HG03280 (cell line): ENCODE data around the gene EEF2.
A peak's percentile ranks its signal among the peaks of the same experiment; 100 is the strongest.
"Not testable (repeated sequence)": the region's sequence is repeated elsewhere in the genome, so short reads cannot be mapped to it uniquely, and the experiment has no call there.

Experiments used
- ATAC-seq: cut with Tn5 transposase; IDR thresholded peaks from one replicate; pipeline ENCODE4 v1.9.1; 2021; ENCODE audit warnings: mild to moderate bottlenecking, moderate library complexity; ENCODE audit not compliant: unreplicated experiment

EEF2 gene

GRCh38 chr19:3970808-3971598 lies 14.3 kb downstream of the EEF2 start, which contains the start of gene DAPK3:
DAPK3 (minus strand) TSS chr19:3971099; CDS start chr19:3969735, 1,364 bp downstream.
- peak; percentile 91 for ATAC-seq

- ATAC-seq: no peak
Observed at GRCh38 chr19:3970313-3970807, 14.9 kb downstream of the EEF2 start.

GRCh38 chr19:3969435-3970312 lies 15.6 kb downstream of the EEF2 start:
- ATAC-seq: no peak

DNA sequence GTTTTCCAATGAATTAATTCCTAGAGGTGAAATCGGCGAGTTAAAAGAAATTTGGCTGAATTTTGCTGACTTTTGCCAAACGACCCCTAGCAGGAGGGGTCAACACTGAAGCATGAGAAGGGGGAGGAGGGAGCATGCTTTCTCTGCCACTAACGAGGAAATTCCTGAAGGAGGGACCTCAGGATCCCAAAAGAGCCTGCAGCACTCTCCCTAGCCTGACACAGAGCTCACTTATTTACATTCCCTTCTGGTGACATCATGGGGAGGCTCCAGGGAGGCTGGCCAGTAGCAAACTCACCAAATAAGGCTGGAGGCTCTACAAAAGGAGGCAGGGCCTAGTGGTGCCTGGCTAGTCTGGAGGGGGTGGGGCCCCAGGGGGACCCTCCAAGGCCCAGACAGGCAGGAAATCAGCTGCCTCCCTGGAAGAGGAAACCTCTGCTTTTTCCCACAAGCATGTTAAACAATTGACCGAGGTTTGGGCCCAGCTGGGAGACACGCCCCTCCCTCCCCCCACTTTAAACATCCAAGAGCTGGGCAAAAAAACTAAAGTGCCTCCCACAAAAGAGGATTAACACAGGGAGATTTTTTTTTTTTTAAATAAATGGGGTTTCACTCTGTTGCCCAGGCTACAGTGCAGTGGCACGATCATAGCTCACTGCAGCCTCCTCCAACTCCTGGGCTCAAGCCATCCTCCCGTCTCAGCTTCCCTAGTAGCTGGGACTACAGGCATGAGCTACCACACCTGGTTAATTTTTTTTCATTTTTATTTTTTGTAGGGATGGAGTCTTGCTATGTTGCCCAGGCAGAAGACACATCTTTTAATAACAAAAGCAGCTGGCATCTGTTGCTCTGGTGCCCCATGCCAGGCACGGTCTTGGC lies 16.5 kb downstream of the EEF2 start:
- no peak for ATAC-seq

- ATAC-seq: not testable (repeated sequence)
Observed at GRCh38 chr19:3967983-3968382, 17.3 kb downstream of the EEF2 start.

GRCh38 chr19:3966051-3967017 lies 18.9 kb downstream of the EEF2 start:
- no peak for ATAC-seq

DNA sequence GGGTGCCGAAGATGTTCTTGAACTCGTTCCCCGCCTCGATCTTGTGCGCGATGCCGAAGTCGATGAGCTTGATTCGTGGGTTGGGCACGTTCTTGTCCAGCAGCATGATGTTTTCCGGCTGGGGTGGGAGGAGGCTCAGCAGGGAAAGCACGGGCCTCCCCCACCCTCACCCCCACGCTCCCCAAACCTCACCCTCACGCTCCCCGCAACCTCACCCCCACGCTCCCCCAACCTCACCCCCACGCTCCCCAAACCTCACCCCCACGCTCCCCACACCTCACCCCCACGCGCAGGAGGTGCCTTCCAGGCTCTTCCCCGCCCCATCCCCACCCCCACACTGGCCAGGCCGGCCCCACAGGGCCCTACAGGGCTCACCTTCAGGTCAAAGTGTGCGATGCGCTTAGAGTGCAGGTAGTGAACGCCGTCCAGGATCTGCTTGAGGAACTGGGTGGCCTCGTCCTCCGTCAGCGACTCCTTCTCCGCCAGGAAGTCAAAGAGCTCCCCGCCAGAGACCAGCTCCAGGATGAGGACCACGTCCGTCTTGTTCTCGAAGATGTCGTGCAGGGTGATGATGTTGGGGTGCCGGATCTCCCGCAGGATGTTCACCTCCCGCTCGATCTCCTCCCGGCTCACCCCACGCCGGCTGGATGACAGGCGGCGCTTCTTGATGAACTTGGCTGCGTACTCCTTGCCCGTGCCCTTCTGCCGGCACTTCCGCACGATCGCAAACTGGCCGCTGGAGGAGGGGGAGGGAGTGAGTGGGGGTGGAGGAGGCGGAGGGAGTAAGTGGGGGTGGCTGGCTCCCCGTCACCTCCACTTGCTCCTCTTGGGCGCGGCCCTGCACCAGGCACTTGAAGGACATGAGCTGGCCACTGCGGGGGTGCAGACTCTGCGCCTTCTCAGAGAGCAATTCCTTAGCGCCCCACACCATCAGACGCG lies 20.7 kb downstream of the EEF2 start:
- no peak for ATAC-seq

- ATAC-seq: no peak
Observed at GRCh38 chr19:3963458-3964255, 21.6 kb downstream of the EEF2 start.

- no peak for ATAC-seq
Observed at GRCh38 chr19:3961007-3961406, 24.3 kb downstream of the EEF2 start.

GRCh38 chr19:3959766-3960131 lies 25.5 kb downstream of the EEF2 start:
- ATAC-seq: no peak

DNA sequence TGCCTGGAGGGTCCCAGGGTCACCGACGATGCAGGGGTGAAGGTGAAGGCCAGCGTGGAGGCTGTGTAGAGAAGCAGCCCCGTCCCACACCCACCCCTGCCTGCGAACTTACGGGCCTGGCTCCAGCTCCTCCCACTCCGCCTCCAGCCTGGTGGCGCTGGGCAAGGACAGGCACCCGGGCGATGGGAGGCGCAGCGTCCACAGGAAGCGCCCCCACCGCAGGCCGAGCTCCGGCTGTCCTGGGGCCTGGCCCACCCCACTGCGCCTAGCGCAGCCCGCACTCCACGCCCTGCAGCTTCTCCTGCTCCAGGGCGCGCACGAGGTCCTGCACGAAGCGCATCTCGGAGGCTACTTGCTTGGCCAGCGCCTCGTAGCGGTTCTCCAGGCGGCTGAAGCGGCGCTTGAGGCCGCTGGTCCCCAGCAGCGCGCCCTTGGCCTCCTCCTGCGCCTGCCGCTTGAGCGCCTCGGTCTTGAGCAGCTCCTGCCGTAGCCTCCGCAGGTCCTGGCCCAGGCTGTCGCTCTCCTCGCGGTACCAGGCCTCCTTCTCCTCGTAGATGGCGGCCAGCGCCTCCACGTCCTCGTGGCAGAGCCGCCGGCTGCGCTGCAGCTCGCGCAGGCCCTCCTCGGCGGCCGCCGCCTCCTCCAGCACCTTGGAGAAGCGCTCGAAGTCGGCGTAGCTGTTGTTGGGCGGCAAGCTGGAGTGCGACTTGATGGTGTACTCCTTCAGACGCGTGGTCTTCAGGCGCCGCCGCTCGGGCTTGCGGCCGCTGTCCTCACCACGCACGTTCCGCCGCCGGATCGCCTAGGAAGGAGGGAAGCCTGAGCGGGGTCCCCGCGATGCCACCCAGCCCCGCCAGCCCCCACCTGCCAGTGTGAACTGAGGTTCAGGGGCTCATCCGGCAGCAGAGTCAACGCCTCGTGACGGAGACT lies 26.2 kb downstream of the EEF2 start:
- no peak for ATAC-seq

DNA sequence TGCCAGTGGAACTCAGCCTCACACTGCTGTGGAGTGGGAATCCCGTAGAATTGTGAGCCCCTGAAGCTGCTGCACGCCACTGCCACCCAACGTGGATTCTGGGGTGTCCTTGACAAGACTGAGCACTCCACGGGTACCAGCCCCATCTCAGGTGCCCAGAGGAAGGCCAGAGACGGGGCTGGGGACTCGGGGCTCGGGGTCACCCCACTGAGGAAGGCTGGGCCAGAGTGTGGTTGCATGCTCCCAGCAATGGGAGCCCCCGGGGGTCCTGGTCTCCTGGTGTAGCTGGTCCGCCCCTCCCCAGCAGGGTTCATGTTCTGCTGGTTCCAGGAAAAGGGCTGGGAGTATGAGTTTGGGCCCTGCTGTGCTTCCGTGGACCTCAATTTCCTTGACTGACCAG lies 29.6 kb downstream of the EEF2 start:
- ATAC-seq: no peak

DNA sequence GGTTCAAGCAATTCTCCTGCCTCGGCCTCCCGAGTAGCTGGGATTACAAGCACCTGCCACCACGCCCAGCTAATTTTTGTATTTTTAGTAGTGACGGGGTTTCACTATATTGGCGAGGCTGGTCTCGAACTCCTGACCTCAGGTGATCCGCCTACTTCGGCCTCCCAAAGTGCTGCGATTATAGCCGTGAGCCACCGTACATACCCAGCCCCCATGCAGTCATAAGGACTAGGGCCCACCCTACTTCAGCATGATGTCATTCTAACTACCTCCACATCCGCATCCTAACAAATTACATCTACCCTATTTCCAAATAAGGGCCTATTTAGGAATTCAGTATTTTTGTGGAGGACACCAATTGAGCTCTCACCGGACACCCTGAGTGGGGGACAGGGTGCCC lies 30.0 kb downstream of the EEF2 start:
- ATAC-seq: not testable (repeated sequence)

GRCh38 chr19:3954107-3954506 lies 31.2 kb downstream of the EEF2 start:
- ATAC-seq: no peak

- not testable (repeated sequence) for ATAC-seq
Observed at GRCh38 chr19:3952755-3953276, 32.4 kb downstream of the EEF2 start.
